ENCODE results near the gene CDHR3. TPM values are rescaled to one million over a fixed set of nuclear protein-coding genes. Genes with fewer than 3 reads are reported as not detected.

CDHR3 gene
- total RNA-seq, 4 donors from 2014 or later, result 20.6 to 82.5 (median 49.7) TPM

DNA sequence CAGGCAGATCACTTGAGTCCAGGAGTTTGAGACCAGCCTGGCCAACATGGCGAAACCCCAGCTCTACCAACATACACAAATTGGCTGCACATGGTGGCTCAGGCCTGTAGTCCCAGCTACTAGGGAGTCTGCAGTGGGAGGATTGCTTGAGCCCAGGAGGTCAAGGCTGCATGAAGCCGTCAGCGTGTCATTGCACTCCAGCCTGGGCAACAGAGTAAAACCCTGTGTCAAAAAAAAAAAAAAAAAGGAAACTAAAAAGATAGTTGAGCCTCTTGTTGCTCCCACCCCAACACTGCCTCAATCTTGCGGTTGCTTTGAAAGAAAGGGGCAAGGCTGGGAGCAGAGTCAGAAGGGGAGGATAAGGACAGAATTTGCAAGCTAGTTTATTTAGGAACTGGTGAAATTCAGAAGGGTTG, 79.1 kb downstream of the CDHR3 start:
- no peak overlapping the region for H3K27ac ChIP-seq
- H3K4me3 ChIP-seq, result no peak overlapping the region
- H3K27me3 ChIP-seq, result no peaks in the 10 kb centered on the region
- H3K9me3 ChIP-seq, result no peaks in the 10 kb centered on the region
- H3K4me1 ChIP-seq, result peaks cover 0 to 13% (median 5%) of the 10 kb centered on the region in 4 donors
- H3K36me3 ChIP-seq, result no peaks in the 10 kb centered on the region
- TF ChIP-seq CTCF (IDR thresholded peaks at IDR 0.05) (no peak), POLR2A (IDR thresholded peaks at IDR 0.05) (no peak)
- DNase-seq, result no peak

DNA sequence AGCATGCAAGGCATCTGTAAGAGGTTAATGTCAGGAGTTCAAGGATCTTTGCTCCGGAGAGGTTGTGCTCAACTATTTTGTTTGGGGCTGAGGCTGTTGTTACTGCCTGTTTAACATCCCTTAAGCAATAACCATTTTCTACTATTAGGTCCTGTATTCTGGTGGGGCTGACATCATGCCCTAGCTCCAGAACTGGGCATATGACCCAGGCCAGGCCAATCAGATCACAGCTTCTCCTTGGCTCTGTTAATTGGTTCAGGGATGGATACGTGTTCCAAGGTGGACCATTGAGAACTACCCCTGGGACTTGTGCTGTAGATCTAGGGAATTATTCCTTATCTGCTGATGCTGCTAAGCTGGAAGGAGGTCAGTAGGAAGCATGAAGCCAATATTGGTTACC, 82.1 kb downstream of the CDHR3 start:
- no peak for TF ChIP-seq CTCF (IDR thresholded peaks at IDR 0.05)
- no peak for TF ChIP-seq POLR2A (IDR thresholded peaks at IDR 0.05)
- H3K4me1 ChIP-seq, result peaks cover 0 to 13% (median 5%) of the 10 kb centered on the region in 4 donors
- H3K27ac ChIP-seq, result no peak overlapping the region
- no peaks in the 10 kb centered on the region for H3K27me3 ChIP-seq
- H3K9me3 ChIP-seq, result no peaks in the 10 kb centered on the region
- H3K36me3 ChIP-seq, result no peaks in the 10 kb centered on the region
- DNase-seq, result no peak
- no peak overlapping the region for H3K4me3 ChIP-seq

DNA sequence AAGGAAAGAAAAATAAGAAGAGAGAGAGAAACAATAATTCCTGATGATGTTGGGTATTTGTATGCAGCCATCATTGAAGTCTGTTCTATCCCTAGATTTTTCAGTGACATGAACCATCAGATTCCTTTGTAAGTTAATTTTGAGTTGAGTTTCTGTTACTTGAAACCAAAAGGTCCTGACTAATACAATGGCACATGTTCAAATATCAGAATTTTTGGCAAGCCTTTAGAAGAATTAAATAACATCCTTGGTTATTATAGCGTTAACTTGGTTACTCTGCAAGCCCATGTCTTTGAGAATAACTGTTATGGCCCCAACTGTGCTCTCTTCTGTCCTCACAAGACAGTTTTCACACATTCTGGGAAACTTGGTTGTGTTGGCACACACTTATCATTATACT, 82.5 kb downstream of the CDHR3 start:
- H3K4me1 ChIP-seq, result peaks cover 0 to 13% (median 5%) of the 10 kb centered on the region in 4 donors
- no peak overlapping the region for H3K27ac ChIP-seq
- H3K4me3 ChIP-seq, result no peak overlapping the region
- H3K27me3 ChIP-seq, result no peaks in the 10 kb centered on the region
- no peaks in the 10 kb centered on the region for H3K36me3 ChIP-seq
- no peak for DNase-seq
- no peaks in the 10 kb centered on the region for H3K9me3 ChIP-seq
- no peak for TF ChIP-seq CTCF (IDR thresholded peaks at IDR 0.05)
- no peak for TF ChIP-seq POLR2A (IDR thresholded peaks at IDR 0.05)

GRCh38 chr7:106047184-106047583, 84.1 kb downstream of the CDHR3 start:
- no peak overlapping the region for H3K27ac ChIP-seq
- H3K36me3 ChIP-seq, result no peaks in the 10 kb centered on the region

DNA sequence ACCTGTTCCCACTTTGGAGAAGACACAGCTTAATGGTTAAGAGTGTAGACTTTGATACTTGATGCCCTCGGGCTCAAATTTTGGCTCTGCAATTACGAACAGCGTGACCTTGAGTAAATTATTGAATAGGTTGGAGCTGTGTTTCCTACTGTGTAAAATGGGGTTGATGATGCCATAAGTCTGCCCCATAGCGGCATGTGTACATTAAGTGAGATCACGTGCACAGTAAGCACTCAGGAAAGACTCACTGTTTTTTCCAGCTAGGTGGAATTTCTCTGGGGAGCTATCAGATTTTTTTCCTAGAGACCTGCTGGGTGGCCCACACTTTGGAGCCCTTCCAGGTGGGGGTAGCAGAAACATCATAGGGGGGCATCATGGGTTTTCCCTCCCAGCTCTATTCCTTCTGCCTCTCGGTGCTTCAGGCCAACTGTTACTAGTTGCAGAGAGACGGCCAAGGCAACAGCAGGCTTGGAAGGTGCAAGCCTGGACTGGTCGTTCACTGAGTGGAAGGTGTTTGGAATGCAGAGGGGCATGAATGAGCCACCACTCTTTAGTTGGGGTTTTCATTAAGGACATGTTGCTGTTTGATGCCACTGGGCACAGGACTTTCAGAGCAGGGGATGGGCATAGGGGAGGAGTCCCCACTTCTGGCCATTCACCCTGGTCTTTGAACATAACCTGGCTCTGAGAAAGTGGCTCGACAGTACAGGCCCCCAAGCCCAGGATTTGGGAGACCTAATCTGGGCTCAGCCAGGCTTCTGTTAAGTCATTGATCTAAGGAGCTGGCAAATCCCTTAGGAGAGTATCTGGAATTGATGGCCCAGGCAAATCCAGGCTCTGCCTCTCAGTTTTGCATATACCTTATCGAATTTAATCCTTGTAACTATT, 85.0 kb downstream of the CDHR3 start:
- Histone ChIP-seq H3K27ac (no peak overlapping the region), H3K9me3 (no peaks in the 10 kb centered on the region), H3K4me1 (peaks cover 0 to under 1% (median 0%) of the 10 kb centered on the region in 4 donors), H3K4me3 (no peak overlapping the region), H3K27me3 (no peaks in the 10 kb centered on the region), H3K36me3 (no peaks in the 10 kb centered on the region)
- no peak for TF ChIP-seq POLR2A (IDR thresholded peaks at IDR 0.05)
- no peak for TF ChIP-seq CTCF (IDR thresholded peaks at IDR 0.05)
- no peak for DNase-seq

More at GRCh38 chr7:106047184-106047583, 84.1 kb downstream of the CDHR3 start:
- TF ChIP-seq CTCF (IDR thresholded peaks at IDR 0.05) (no peak), POLR2A (IDR thresholded peaks at IDR 0.05) (no peak)
- no peak for DNase-seq
- no peak overlapping the region for H3K4me3 ChIP-seq
- peaks cover 0 to 7% (median 2%) of the 10 kb centered on the region in 4 donors for H3K4me1 ChIP-seq
- no peaks in the 10 kb centered on the region for H3K27me3 ChIP-seq
- H3K9me3 ChIP-seq, result no peaks in the 10 kb centered on the region
